Measurements from ENCODE around the gene GRIK1. TPM values are rescaled to one million over a fixed set of nuclear protein-coding genes. Genes with fewer than 3 reads are reported as not detected.

The GRIK1 gene
- total RNA-seq, 2 experiments from 2014 or later = not detected

- H3K27ac Mint-ChIP-seq = no peak overlapping the region
- DNase-seq = no peak
- TF ChIP-seq, protein P1, sequence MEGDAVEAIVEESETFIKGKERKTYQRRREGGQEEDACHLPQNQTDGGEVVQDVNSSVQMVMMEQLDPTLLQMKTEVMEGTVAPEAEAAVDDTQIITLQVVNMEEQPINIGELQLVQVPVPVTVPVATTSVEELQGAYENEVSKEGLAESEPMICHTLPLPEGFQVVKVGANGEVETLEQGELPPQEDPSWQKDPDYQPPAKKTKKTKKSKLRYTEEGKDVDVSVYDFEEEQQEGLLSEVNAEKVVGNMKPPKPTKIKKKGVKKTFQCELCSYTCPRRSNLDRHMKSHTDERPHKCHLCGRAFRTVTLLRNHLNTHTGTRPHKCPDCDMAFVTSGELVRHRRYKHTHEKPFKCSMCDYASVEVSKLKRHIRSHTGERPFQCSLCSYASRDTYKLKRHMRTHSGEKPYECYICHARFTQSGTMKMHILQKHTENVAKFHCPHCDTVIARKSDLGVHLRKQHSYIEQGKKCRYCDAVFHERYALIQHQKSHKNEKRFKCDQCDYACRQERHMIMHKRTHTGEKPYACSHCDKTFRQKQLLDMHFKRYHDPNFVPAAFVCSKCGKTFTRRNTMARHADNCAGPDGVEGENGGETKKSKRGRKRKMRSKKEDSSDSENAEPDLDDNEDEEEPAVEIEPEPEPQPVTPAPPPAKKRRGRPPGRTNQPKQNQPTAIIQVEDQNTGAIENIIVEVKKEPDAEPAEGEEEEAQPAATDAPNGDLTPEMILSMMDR (IDR thresholded peaks at IDR 0.05) = no peak
- intact Hi-C loops (cut with micrococcal nuclease) = no loop called here
- POLR2A ChIA-PET = no interaction called here
- H3K27me3 Mint-ChIP-seq = no peaks in the 10 kb centered on the region
- no peak for ATAC-seq
- CTCF ChIA-PET = interaction anchor here (0.6 to 1.5 kb wide), 3 partner anchors 11 to 867 kb away, joined by 3 to 4 read pairs (median 3); no protein-coding TSS in a partner anchor
- no peaks in the 10 kb centered on the region for H3K36me3 Mint-ChIP-seq (ENCODE audit: low read depth)
- no peaks in the 10 kb centered on the region for H3K4me1 Mint-ChIP-seq (ENCODE audit: low read depth)
- no peak overlapping the region for H3K4me3 Mint-ChIP-seq
- H3K9me3 Mint-ChIP-seq = no peaks in the 10 kb centered on the region
These were observed 85.0 kb downstream of the GRIK1 start for GRCh38 chr21:29854795-29855194.

- Mint-ChIP-seq H3K4me3 (no peak overlapping the region), H3K27me3 (peaks cover 8% of the 10 kb centered on the region), H3K27ac (no peak overlapping the region), H3K9me3 (no peaks in the 10 kb centered on the region), H3K36me3 (ENCODE audit: low read depth) (no peaks in the 10 kb centered on the region), H3K4me1 (ENCODE audit: low read depth) (no peaks in the 10 kb centered on the region)
- ChIA-PET POLR2A (interaction anchor here (0.6 kb wide), 1 partner anchor 173 kb away, joined by 3 read pairs; no protein-coding TSS in a partner anchor), CTCF (interaction anchor here (0.8 to 4.3 kb wide), 3 partner anchors 9 to 376 kb away, joined by 3 to 34 read pairs (median 3); no protein-coding TSS in a partner anchor)
- intact Hi-C loops (cut with micrococcal nuclease) = no loop called here
- ATAC-seq = no peak
- TF ChIP-seq, protein P1 (IDR thresholded peaks at IDR 0.05) = no peak
- DNase-seq = no peak
These were observed 88.2 kb downstream of the GRIK1 start for GRCh38 chr21:29851611-29852010.

DNA sequence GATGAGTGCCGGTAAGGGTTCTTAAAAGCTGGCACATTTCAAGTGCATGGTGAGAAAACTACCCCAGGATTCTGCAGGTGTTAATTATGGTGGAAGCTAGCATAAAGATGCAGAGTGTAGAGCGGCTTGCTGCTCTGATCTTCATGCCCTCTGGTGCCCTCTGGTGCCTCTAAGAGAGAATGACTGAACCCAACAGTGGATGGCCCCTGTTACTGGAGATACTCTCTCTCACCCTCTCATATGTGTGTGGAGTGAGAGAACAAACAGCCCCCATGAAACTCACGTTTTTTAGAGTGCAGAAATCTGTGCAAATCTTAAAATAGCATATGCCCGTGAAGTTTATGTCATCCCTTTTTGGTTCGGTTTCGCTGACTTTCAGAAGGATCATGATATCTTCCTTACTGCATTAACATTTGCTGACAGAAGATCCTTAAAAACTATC lies 90.0 kb downstream of the GRIK1 start:
- Mint-ChIP-seq H3K4me1 (ENCODE audit: low read depth) (no peaks in the 10 kb centered on the region), H3K9me3 (no peaks in the 10 kb centered on the region), H3K27me3 (peaks cover 8% of the 10 kb centered on the region), H3K27ac (no peak overlapping the region), H3K4me3 (no peak overlapping the region), H3K36me3 (ENCODE audit: low read depth) (no peaks in the 10 kb centered on the region)
- ATAC-seq = peak; percentile 100
- intact Hi-C loops (cut with micrococcal nuclease) = loop anchor here (1.0 kb wide), 1 partner anchor 373 kb away; no protein-coding TSS in a partner anchor
- TF ChIP-seq, protein P1 (IDR thresholded peaks at IDR 0.05) = peak; percentile 67
- POLR2A ChIA-PET = no interaction called here
- CTCF ChIA-PET = interaction anchor here (0.6 to 4.3 kb wide), 20 partner anchors 8 to 763 kb away, joined by 3 to 34 read pairs (median 4); no protein-coding TSS in a partner anchor
- DNase-seq = peak; percentile 61

DNA sequence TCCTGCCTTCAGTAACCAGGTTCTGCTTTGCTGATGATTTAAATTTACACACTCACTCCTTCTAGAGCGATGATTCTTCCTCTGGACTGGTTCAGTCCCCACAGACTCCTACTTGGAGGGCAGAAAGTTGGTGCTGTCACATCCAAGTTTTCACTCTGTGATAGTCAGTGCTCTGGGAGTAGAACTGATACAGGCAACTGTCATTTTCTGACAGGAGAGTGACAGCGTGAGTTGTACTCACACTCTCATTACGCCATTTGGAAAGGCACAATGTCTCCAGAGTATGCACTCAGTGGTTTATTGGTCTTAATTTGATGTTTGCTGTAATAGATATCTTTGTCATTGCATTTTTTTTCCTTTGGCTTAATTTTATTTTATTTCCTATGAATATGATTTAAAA lies 96.0 kb downstream of the GRIK1 start:
- intact Hi-C loops (cut with micrococcal nuclease) = no loop called here
- ATAC-seq (no peak), DNase-seq (no peak)
- TF ChIP-seq, protein P1 (IDR thresholded peaks at IDR 0.05) = no peak
- H3K36me3 Mint-ChIP-seq (ENCODE audit: low read depth) = no peaks in the 10 kb centered on the region
- H3K9me3 Mint-ChIP-seq = no peaks in the 10 kb centered on the region
- no peak overlapping the region for H3K4me3 Mint-ChIP-seq
- ChIA-PET POLR2A (no interaction called here), CTCF (interaction anchor here (1.2 to 1.3 kb wide), 2 partner anchors 367 to 483 kb away, joined by 3 read pairs; no protein-coding TSS in a partner anchor)
- H3K27me3 Mint-ChIP-seq = peaks cover 9% of the 10 kb centered on the region
- no peak overlapping the region for H3K27ac Mint-ChIP-seq
- no peaks in the 10 kb centered on the region for H3K4me1 Mint-ChIP-seq (ENCODE audit: low read depth)

- ChIA-PET POLR2A (no interaction called here), CTCF (no interaction called here)
- intact Hi-C loops (cut with micrococcal nuclease) = no loop called here
- Mint-ChIP-seq H3K4me1 (ENCODE audit: low read depth) (no peaks in the 10 kb centered on the region), H3K9me3 (peaks cover 7% of the 10 kb centered on the region), H3K4me3 (no peak overlapping the region), H3K27me3 (peaks cover 3% of the 10 kb centered on the region), H3K36me3 (ENCODE audit: low read depth) (no peaks in the 10 kb centered on the region), H3K27ac (no peak overlapping the region)
- TF ChIP-seq, protein P1 (IDR thresholded peaks at IDR 0.05) = no peak
- ATAC-seq (no peak), DNase-seq (no peak)
These were observed 105.2 kb downstream of the GRIK1 start for GRCh38 chr21:29834617-29835016.
